ENCODE results near the gene CCDC201.
"Not testable (repeated sequence)": the region's sequence is repeated elsewhere in the genome, so short reads cannot be mapped to it uniquely, and the experiment has no call there.

Gene CCDC201

GRCh38 chr7:45813771-45814170 is 59.1 kb downstream of the CCDC201 start:
- DNase-seq, result not testable (repeated sequence)

GRCh38 chr7:45812946-45813345 is 59.9 kb downstream of the CCDC201 start:
- DNase-seq, result no peak

- not testable (repeated sequence) for DNase-seq
These were observed 61.1 kb downstream of the CCDC201 start for GRCh38 chr7:45811652-45812234.

GRCh38 chr7:45810451-45811005 is 62.4 kb downstream of the CCDC201 start:
- DNase-seq, result not testable (repeated sequence)

Measured in right hindlimb (tissue), 1 donor.